Fibroblast of pulmonary artery (primary cell): ENCODE measurements around the gene HNF1B.

Source experiments
- DNase-seq: peaks from one replicate; pipeline ENCODE4 v3.0.0-alpha.2; 2010; ENCODE audit warnings: low read depth
- H3K4me3 ChIP-seq: replicated peaks from 2 replicates; pipeline ENCODE4 v1.5.1; 2011; ENCODE audit warnings: low read depth, mild to moderate bottlenecking, control low read depth, low read length, moderate library complexity
- TF ChIP-seq, protein P1 (sequence below): IDR thresholded peaks from 2 replicates; pipeline ENCODE4 v1.5.1; 2011; ENCODE audit warnings: mild to moderate bottlenecking, control low read depth, low read length, inconsistent platforms; ENCODE audit errors: missing control alignments

HNF1B gene

DNA sequence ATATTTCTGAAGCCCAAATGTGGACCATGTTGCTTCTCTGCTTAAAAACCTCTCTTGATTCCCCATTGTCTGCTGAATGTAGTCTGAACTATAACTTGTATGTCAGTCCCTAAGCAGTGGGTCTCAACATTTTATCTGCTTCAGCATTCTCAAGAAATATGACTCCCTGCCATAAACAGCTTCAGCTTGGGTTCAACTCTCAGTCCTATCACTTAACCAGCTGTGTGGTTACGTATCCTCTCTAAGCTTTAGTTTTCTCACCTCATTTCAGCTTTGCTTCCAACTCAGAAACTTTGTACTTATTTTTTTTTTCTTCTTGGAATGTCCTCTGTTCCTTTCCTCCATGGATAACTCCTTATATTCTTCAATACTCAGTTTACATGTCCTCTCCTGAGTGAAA lies 97.0 kb downstream of the HNF1B start:
- no peak overlapping the region for H3K4me3 ChIP-seq
- TF ChIP-seq, protein P1, sequence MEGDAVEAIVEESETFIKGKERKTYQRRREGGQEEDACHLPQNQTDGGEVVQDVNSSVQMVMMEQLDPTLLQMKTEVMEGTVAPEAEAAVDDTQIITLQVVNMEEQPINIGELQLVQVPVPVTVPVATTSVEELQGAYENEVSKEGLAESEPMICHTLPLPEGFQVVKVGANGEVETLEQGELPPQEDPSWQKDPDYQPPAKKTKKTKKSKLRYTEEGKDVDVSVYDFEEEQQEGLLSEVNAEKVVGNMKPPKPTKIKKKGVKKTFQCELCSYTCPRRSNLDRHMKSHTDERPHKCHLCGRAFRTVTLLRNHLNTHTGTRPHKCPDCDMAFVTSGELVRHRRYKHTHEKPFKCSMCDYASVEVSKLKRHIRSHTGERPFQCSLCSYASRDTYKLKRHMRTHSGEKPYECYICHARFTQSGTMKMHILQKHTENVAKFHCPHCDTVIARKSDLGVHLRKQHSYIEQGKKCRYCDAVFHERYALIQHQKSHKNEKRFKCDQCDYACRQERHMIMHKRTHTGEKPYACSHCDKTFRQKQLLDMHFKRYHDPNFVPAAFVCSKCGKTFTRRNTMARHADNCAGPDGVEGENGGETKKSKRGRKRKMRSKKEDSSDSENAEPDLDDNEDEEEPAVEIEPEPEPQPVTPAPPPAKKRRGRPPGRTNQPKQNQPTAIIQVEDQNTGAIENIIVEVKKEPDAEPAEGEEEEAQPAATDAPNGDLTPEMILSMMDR, result no peak
- no peak for DNase-seq

DNA sequence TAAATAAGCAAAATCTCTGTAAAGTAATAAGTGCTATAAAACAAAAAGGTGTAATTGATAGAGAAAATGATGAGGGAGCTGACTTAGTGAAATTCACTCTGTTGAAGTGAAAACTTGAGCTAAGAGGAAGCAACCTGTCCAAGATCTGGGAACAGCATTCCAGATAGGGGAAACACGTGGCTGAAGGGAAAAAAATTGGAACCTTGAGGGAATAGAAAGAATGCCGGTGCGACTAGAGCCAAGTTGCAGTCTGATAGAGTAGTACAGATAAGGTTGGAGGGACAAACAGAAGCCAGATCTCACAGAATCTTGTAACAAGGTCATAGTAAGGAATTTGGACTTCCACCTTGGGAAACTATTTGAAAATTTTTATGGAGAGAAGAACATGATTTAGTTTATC lies 101.0 kb downstream of the HNF1B start:
- H3K4me3 ChIP-seq, result peak overlapping the region; percentile 81
- DNase-seq, result peak; percentile 28
- TF ChIP-seq, protein P1, result no peak

GRCh38 chr17:37643118-37643766 lies 101.6 kb downstream of the HNF1B start, which contains the start of gene DDX52:
Gene DDX52 (minus strand): TSS chr17:37643446. CDS start chr17:37643420, 26 bp downstream.
- peak; percentile 94 for DNase-seq
- H3K4me3 ChIP-seq, result peak within 1 kb of the TSS; percentile 81
- TF ChIP-seq, protein P1, result no peak

- peak overlapping the region; percentile 81 for H3K4me3 ChIP-seq
- TF ChIP-seq, protein P1, result no peak
- DNase-seq, result peak; percentile 45
These were observed 102.2 kb downstream of the HNF1B start for GRCh38 chr17:37642681-37643080.

- DNase-seq, result no peak
- H3K4me3 ChIP-seq, result no peak overlapping the region
- TF ChIP-seq, protein P1, result no peak
These were observed 104.8 kb downstream of the HNF1B start for GRCh38 chr17:37640015-37640414.

DNA sequence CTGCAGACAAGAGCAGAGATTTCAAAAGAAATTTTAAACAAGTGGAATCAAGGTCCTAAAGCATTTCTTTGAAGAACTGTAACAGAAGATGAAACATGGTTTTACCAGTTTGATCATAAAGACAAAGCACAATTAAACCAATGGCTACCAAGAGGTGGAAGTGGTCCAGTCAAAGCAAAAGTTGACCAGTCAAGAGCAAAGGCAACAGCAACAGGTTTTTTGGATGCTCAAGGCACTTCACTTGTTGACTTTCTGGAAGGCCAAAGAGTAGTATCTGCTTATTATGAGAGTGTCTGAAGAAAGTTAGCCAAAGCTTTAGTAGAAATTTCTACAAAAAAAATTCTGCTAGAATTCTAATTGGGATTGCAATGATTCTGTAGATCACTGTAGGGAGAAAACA lies 106.9 kb downstream of the HNF1B start:
- no peak for DNase-seq
- TF ChIP-seq, protein P1, result no peak
- H3K4me3 ChIP-seq, result no peak overlapping the region
